ENCODE measurements around the gene PKD2L1.
"Not testable (repeated sequence)": the region's sequence is repeated elsewhere in the genome, so short reads cannot be mapped to it uniquely, and the experiment has no call there.

PKD2L1 gene

GRCh38 chr10:100330079-100330478 is at the start of gene PKD2L1:
Gene PKD2L1, minus strand, starts transcription at chr10:100330228. Its CDS starts 125 bp downstream, at chr10:100330103.
- no peak for DNase-seq

GRCh38 chr10:100377830-100378229 is 47.8 kb upstream of the PKD2L1 start:
- no peak for DNase-seq

GRCh38 chr10:100376656-100377055 is 46.6 kb upstream of the PKD2L1 start:
- not testable (repeated sequence) for DNase-seq

- DNase-seq, result not testable (repeated sequence)
These were observed 44.8 kb upstream of the PKD2L1 start for GRCh38 chr10:100374677-100375353.

- no peak for DNase-seq
These were observed 44.2 kb upstream of the PKD2L1 start for GRCh38 chr10:100374200-100374655.

DNA sequence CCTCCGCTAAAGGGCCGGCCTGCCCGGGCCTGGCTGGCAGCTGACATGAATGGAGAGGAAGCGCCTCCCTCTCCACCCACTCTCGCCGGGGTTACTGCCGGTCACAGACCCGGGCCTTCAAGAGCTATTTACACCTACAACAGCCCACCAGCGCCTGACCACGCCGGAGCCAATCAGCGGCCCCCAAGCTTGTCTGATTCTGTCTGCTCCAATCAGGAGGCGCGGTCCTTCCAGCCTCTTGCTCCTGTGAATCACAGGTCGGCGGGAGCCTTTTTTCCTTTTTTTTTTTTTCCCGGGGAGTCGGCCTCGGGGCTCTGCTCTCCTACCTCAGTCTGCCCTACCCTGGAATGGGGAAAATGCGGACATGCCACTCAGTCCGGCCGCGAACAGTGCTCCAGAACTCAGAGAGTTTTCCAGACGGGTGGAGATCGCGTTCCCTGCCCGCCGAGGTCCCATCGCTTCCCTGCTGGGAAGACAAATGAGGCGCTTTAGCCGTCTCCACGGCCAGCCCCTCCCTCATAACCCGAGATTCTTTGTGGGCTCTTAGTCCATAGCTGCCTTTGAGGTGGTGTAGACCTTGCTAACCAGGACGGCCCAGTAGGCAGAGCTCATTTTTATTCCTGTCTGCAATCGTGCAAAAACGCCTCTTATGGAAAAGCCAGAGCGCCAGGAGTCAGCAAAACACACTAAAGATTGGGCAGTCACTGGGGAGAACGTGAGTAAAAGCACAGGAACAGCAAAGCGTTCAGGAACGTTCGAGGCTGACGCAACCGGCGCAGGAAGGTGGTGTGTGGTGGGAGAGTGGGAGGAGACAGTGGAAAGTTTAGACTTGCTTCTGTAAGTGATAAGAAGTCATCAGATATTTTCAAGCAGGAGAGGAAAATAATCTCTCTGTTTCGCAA is 43.5 kb upstream of the PKD2L1 start:
- DNase-seq, result peak; percentile 79

DNA sequence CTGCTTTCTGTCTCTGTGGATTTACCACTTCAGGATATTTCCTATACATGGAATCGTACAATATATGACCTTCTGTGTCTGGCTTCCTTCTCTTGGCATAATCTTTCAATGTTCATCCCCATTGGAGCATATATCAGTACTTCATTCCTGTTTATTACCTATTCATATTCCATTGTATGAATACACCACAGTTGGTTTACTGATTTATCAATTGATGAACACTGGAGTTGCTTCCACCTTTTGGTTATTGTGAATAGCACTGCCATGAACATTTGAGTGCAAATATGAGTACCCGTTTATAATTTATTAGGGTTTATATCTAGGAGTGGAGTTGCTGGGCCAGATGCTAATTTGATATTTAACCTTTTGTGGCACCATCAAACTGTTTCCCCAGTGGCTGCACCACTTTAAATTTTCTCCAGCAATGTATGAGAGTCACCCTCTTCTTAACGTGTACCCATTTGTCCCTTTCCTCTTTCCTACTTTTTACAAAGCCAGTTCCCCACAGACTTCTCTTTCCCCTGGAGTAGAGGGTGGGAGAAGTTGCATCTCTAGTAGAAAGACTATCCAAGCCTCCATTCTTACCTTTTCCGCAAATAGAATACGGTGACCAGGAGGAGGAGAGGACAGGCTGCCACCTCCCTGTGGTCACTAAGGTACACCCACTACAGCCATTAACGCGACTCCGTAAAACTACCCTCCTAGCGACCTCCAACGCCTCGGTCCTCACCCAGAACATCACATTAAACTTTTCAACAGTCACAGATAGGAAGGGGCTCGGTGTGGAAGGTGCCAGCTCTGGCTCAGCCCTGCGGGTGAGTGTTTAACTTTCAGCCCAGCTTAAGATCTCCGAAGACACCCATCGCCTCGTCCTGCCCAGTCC is 42.6 kb upstream of the PKD2L1 start:
- DNase-seq, result no peak

DNA sequence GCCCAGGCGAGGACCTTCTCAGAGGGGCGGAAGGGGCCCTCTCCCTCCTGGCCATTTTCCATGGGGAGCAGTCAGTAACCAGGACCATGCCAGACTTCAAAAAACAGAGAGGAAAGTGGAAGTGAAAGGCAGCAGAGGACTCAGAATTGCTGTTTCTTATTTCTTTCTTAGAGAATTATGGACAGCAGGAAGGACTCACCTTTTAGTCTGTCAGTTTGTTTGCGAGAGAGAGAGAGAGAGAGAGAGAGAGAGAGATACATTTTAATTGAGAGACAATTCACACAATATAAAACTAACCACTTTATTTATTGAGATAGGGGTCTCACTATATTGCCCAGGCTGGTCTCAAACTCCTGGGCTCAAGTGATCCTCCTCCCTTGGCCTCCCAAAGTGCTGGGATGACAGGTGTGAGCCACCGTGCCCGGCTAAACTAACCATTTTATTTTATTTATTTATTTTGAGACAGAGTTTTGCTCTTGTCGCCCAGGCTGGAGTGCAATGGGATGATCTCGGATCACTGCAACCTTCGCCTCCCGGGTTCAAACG is 41.5 kb upstream of the PKD2L1 start:
- no peak for DNase-seq

DNA sequence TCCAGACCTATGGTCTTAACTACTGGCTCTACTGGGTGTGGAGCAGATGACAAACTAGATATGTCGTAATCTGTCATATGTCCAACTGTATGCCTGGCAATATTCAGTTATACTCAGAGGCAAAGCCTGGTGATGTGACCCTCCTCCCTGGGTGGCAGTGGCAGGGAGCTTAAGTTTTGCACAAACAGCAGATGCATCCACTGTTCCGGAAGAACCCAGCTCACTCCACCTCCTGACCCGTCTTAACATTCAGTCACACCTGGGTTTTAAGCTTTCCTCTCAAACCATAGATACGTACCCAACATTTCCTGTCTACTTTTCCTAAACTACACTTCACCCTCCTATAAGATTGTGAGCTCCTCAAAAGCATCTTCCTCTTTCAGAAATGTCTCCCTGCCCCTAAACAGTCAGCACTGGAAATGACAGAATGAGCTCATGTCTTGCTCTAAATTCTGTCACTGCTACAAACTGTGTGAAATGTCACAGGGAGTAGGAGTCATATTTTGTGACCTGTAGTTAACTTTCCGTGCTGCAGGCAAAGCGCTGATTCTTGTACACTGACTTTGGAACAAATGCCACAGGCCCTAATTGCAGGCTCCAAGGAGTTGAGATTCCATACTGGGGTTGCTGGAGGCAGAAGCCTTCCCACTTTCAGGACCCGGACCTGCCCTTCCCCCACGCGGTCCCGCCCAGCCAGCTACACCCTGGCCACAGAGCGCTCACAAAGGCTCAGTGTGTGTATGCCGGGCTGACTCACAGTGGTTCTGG is 40.9 kb upstream of the PKD2L1 start:
- DNase-seq, result no peak

DNA sequence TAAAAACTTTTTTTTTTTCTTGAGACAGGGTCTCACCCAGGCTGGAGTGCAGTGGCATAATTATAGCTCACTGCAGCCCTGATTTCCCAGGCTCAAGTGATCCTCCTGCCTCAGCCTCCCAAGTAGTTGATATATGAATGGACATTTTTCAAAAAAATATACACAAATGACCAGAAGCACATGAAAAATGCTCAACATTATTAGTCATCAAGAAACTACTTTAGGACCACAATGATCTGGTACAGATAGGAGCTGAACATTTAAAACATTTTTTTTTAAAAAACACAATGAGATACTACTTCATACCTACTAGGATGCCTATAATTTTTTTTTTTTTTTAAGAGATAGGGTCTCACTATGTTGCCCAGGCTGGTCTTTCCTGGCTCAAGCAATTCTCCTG is 38.7 kb upstream of the PKD2L1 start:
- DNase-seq, result no peak

DNA sequence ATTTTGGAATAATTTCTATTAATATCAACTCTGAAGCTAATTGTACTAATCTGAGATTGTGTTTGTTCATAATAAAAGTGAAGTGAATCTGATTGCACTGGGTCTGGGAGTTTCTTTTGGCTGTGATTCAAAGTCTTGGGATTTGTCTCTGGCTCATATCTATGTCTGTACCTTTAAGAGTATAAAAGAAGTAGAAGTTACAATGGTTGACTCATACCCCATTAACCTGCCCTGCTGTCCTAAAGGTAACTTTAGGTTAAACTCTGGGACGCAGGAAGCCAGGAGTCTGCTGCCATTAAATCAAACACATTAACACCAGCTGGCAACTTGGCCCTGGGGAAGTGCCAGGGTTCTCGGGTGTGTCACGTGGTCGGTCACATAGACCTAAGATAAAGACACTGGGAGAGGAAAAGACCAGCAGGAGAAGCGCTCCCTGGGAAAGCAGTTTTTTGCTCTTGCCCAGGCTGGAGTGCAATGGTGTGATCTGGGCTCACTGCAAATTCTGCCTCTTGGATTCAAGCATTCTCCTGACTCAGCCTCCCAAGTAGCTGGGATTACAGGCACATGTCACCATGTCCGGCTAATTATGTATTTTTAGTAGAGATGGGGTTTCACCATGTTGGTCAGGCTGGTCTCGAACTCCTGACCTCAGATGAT is 34.8 kb upstream of the PKD2L1 start:
- DNase-seq, result peak; percentile 32

GRCh38 chr10:100364175-100364574 is 34.1 kb upstream of the PKD2L1 start:
- DNase-seq, result no peak

GRCh38 chr10:100362570-100363496 is 32.8 kb upstream of the PKD2L1 start:
- no peak for DNase-seq

DNA sequence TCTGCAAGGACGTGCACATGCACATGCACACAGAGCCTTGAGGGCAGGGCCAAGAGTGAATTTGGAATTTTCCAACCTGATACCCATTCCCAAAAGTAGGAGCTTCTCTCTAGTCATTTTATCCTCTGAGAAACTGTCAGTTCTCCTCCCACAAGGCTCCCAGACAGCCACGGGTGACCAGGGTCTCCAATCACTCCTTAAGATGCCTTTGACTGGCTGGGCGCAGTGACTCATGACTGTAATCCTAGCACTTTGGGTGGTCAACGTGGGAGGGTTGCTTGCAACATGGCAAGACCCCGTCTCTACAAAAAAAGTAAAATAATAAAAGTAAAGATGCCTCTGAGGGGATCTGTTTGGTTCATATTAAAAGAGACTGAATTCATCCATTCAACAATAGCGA is 30.2 kb upstream of the PKD2L1 start:
- no peak for DNase-seq

- no peak for DNase-seq
These were observed 29.6 kb upstream of the PKD2L1 start for GRCh38 chr10:100359529-100360150.

GRCh38 chr10:100359030-100359432 is 29.0 kb upstream of the PKD2L1 start:
- DNase-seq, result no peak

DNA sequence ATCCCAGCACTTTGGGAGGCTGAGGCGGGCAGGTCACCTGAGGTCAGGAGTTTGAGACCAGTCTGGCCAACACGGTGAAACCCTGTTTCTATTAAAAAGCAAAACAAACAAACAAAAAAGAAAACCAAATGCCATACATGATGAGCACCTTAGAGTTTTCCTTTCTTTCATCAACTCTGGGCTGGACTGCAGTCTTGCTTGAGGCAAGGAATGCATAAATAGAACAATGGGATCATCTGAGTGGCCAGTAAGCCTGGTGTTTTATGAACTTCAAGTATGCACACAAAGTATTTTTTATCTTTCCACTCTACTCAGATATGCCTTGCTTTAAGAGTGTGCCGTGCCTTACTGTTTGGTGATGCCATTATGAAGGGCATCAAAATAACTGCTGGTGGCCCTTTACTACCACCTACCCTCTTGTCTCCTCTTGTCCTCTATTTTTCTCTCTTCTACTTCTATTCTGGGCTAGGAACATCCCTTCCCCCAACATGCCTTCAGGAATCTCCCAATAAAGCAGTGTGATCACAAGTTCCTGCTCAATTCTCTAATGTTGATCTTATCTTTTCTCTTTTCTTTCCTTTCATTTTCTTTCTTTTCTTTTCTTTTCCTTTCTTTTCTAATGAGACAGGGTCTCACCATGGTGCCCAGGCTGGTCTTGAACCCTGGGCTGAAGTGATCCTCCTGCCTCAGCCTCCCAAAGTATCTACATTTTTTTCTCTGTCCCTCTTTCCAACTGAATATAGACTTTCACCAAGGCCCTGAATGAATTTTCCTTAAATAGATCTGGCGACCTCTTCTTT is 27.2 kb upstream of the PKD2L1 start:
- DNase-seq, result no peak

GRCh38 chr10:100356067-100357017 is 26.3 kb upstream of the PKD2L1 start:
- no peak for DNase-seq

Data from NCI-H2171 (cell line).